HG03342 (cell line): ENCODE data around the gene MAPKAPK5.
A peak's percentile ranks its signal among the peaks of the same experiment; 100 is the strongest.
"Not testable (repeated sequence)": the region's sequence is repeated elsewhere in the genome, so short reads cannot be mapped to it uniquely, and the experiment has no call there.

ENCODE experiments used
- ATAC-seq: cut with Tn5 transposase; IDR thresholded peaks from one replicate; pipeline ENCODE4 v1.9.1; 2021; ENCODE audit warnings: mild to moderate bottlenecking, moderate library complexity; ENCODE audit not compliant: unreplicated experiment

MAPKAPK5 gene, protein sequence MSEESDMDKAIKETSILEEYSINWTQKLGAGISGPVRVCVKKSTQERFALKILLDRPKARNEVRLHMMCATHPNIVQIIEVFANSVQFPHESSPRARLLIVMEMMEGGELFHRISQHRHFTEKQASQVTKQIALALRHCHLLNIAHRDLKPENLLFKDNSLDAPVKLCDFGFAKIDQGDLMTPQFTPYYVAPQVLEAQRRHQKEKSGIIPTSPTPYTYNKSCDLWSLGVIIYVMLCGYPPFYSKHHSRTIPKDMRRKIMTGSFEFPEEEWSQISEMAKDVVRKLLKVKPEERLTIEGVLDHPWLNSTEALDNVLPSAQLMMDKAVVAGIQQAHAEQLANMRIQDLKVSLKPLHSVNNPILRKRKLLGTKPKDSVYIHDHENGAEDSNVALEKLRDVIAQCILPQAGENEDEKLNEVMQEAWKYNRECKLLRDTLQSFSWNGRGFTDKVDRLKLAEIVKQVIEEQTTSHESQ

DNA sequence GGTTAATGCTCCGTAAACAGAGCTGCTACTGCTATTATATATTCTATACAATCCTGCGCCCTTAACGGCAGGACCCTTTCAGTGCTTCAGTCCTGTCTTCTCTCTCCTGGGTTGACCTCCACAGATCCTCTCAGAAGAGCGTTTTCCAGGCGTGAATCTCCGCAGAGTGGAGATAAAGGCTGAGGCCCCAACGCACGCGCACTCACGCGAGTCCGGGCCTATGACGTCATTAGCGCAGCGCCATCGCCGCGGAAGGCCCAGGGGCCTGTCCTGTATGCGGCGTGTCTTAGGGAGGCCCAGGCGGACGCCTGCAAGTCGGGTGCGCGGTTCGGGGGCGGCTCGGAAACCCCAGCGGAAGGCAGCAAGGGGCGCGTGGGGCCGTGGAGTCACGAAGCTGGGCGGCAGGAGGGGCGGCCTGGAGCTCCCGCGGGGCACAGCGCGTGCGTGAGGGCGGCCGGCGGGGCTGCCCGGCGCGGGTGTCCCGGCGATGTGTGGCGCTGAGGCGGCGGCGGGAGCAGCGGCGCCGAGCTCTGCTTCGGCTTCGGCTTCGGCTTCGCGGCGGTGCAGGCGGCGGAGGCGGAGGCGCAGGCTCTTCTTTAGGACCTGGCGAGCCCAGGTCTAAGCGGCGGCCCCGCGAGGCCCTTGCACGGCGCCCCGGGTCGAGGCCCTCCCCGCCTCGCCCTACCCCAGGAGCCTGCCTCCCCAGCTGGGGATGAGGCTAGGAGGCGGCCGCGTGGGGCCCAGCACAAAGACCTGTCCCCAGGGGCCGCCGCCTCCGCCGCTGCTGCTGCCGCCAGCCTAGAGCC lies at the start of gene MAPKAPK5:
TSS of gene MAPKAPK5 (plus strand) at position 479 of the 806 bp plus-strand sequence. CDS start 506 bp downstream, outside the sequence.
- ATAC-seq = peak; percentile 78

DNA sequence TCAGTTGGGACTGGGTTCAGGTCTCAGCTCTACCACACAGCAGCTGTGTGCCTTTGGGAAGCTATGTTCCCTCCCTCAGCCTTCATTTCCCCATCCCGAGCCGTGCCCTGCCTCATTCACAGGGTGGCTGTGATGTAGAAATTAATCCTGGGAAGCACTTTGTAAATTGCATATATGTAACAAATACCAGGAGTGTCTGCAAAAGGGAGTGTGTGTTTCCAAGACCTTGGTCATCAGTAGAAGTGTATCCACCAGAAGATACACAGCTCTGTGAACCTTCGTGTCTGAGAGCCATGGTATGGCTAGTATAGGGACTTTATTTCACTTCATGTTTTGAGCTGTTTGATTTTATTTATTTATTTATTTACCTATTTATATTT lies 49.2 kb upstream of the MAPKAPK5 start:
- no peak for ATAC-seq

DNA sequence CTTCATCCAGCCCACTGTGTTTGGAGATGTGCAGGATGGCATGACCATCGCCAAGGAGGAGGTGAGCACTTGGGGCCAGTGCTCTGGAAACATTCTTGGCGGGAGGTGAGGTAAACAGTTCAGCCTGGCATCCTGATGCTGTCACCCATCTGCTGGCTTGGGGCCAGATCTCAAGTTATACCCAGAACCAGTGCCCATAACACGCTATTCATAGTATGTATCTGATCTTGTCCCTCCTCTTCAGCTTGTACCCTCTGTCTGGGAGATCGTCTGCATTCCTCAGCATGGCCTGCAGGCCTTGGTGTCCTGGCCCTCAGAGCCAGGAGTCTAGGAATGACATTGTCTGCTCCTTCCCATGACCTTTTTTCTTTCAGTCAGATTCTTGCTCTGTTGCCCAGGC lies 43.8 kb upstream of the MAPKAPK5 start:
- ATAC-seq = no peak

DNA sequence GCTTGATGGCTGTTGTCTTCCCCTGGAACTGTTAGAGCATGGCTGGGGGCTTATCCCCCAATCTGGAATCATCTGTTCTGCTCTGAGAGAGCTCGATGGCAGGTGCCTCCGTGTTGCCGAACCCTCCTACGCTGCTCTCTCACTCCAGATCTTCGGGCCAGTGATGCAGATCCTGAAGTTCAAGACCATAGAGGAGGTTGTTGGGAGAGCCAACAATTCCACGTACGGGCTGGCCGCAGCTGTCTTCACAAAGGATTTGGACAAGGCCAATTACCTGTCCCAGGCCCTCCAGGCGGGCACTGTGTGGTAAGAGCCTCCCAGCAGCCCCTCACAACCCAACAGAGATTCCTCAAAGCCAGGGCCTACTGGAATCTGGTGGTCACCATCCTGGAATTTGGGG lies 42.3 kb upstream of the MAPKAPK5 start:
- ATAC-seq = no peak

DNA sequence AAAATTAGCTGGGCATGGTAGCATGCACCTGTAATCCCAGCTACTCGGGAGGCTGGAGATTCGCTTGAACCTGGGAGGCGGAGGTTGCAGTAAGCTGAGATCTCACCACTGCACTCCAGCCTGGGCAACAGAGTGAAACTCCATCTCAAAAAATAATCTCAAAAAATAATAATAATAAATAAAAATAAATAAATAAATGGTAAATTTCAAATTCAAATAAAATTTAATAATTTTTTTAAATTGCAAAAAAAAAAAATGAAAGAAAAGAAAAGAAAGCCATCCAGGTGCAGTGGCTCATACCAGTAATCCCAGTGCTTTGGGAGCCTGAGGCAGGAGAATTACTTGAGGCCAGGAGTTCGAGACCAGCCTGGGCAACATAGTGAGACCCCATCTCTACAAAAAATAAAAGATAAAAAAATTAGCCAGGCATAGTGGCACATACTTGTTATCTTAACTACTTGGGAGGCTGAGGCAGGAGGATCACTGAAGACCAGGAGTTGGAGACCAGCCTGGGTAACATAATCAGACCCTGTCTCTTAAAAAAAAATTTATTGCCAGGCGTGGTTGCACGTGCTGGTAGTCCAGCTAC lies 38.9 kb upstream of the MAPKAPK5 start:
- ATAC-seq = no peak

DNA sequence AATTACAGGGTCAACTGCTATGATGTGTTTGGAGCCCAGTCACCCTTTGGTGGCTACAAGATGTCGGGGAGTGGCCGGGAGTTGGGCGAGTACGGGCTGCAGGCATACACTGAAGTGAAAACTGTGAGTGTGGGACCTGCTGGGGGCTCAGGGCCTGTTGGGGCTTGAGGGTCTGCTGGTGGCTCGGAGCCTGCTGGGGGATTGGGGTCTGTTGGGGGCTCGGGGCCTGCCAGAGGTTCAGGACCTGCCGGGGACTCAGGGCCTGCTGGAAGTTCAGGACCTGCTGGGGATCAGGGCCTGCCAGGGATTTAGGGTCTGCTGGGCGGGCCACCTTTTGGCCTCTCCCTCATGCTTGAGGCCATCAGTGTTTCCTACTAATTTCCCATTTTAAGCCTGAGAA lies 38.2 kb upstream of the MAPKAPK5 start:
- no peak for ATAC-seq

DNA sequence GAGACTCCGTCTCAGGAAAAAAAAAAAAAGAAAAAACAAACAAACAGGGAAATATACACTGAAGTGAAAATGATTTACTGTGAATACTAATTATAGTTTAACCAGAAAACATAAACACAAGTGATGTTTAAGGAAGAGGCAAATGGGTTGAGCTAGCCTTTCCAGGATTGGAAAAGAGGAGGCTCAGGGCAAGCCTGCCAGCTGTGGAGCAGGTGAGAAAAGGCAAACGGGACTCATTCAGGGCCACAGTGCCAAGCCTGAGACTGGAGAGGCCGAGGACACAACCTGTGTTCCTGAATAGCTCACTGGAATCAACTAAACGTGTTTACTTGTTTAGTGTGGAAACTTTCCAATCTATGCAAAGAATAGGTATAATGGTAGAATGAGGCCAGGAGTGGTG lies 35.7 kb upstream of the MAPKAPK5 start:
- ATAC-seq = no peak

DNA sequence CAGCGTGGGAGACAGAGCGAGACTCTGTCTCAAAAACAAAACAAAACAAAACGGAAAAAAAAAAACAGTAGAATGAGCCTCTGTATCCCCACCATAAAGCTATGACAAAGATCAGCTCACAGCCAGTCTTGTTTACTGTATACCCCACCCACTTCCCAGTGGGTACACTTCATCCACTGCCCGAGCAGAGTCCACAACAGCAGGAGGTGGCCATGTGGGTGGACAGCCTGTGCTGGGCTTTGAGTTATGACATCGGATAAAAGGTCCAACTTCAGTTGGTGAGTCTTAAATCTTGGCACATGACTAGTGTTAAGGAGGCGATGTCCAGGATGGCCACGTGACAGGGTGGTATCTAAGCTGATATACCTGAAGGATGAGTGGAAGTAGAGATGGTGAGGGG lies 34.8 kb upstream of the MAPKAPK5 start:
- ATAC-seq = no peak

DNA sequence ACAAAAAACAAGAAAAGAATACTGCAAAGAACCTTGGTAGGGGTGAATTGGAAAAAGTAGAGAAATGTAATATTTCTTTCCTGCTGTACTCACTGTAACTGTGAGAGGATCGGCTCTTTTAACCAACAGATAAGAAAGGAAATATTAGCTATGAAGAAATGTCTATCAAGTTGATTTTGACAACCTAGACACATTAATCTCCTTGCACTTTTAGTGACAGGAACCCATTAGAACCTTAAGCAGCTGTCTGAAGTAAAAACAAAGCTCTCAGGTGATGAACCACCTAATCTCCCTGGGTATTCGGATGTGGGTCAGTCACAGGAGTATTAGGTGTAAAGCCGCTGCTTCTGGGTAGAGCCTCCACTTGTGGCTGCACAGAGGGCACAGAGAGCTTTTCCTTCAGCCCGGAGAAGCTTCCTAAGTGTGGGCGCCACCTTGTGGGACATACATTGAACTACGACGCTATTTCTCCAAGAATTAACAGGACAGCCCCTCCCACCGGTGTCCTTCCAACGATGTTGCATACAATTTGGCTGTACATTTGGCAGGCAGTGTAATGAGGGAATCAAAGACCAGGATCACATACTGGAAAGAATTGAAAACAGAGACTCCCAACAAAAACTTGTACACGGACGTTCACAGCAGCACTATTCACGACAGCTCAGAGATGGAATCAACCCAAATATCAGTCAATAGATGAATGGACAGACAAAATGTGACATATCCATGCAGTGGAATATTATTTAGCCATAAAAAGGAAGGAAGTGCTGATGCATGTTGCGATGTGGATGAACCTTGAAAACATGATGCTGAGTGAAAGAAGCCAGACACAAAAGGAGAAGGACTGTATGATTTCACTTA lies 28.9 kb upstream of the MAPKAPK5 start:
- peak; percentile 57 for ATAC-seq

DNA sequence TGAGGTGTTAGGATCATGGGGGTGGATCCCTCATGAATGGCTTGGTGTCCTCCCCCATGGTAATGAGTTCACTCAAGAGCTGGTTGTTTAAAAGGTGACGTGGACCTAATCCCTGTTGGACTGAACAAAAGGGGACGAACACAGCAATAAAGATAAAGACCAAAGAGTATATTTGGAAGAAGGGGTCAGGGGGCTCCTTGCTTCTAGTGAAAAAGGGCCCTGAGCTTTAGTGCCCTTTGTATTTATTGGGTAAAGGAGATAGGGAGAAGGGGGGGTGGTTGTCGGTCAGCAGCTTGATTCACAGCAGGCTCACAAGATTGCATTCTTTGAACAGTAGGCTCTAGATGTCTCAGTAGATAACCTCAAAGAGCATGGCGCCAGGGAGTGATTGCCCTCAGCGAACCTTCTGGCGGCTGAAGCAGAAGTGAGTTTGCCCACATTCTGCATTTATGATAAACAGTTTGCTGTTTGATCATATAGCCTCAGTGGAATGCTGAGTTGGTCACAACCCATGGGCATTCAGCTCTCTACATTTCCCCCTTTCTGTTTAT lies 25.9 kb upstream of the MAPKAPK5 start:
- no peak for ATAC-seq

DNA sequence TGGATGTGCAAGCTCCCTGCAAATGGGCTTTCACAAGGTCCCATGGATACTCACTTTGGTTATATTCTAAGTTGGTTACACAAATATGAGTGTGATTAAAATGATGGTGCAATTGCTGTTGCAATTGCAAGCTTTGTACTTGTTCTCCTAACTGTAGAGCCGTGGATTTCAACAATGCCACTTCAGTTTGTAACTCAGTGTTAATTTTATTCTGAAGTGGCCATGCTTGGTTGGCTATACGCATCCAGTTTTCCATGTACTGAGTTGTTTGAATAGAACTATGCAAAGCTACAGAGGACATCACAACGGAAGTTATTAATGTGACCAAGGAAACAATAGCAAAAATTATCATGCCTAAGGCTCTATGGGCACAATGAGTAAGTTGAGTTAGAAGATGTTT lies 25.1 kb upstream of the MAPKAPK5 start:
- not testable (repeated sequence) for ATAC-seq

DNA sequence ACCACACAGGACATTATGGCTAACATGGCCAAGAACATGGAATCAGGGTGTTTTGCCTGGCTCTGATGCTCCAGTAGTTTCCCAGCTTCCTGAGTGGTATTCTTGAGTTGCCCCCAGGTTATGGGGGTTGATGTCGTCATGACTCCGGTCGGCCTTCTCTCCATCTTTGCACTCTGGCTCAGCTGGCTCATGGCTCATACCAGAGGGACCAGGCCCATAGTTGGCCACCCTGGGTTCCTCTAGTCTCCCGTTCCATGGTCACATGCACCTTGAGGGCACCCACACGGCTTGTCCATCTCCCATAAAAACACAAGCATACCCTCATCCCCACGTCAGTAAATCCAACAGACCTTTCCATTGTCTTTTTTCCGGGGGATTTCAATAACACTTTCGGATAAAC lies 23.7 kb upstream of the MAPKAPK5 start:
- ATAC-seq = no peak

DNA sequence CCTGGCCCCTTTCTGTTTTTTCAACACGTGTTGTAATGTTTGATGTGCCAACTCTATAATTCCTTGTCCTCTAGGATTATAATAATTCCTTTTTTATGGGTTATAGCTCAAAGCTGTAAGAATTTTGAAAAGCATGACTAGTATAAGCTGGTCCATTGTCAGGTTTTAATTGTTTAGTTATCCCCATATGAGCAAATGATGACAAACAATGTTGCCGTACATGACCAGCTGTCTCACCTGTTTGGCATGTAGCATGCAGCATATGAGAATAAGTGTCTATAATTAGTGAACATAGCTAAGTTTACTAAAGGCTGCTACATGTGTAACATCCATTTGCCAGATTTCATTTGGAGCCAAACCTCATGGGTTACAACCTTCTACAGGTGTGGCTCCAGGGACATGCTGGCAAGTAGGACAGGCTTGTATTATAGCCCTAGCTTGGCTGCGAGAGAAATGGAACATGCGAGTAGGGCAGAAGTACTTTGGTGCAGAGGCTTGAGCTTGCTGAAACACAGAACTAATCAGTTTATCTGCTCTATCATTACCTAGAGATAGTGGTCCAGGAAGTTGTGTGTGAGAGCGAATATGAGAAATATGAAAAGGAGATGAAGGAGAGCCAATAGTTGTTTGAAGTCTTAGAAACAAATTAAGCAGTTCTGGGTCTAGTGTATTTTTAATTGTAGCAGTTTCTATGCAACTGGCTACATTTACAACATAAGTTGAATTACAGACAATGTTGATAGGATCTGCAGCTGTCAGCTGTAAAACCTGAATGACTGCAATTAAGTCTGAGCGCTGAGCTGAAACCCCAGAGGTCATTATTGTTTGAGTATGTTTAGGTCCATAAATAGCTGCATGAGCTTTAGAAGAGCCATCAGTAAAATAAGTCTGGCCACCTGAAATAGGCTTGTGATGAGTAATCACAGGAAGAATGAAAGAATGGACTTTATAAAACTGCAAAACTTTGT lies 22.6 kb upstream of the MAPKAPK5 start:
- ATAC-seq = no peak

DNA sequence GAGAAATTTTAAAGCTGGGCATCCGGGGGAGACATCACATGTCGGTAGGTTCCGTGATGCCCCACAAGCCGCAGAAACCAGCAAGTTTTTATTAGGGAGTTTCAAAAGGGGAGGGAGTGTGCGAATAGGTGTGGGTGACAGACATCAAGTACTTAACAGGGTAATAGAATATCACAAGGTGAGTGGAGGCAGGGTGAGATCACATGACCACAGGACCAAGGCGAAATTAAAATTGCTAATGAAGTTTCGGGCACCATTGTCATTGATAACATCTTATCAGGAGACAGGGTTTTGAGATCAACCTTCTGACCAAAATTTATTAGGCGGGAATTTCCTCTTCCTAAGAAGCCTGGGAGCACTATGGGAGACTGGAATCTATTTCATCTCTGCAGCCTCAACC lies 21.2 kb upstream of the MAPKAPK5 start:
- not testable (repeated sequence) for ATAC-seq

DNA sequence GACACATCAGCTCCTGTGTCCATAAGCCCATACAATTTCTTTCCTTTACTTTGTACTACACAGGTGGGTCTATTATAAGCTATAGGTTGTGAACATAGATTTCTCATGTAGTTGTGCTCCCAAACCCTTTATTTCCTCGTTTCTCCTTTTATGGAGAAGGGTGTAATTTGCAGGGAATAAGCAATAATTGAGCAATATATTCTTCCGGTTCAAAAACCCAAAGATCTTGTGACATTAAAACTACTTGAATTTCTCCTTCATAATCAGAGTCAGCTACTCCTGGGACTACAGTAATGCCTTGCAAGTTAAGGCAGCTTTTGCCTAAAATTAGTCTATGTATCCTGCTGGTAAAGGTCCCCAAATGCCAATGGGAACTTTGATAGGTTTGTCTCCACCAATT lies 19.1 kb upstream of the MAPKAPK5 start:
- no peak for ATAC-seq

DNA sequence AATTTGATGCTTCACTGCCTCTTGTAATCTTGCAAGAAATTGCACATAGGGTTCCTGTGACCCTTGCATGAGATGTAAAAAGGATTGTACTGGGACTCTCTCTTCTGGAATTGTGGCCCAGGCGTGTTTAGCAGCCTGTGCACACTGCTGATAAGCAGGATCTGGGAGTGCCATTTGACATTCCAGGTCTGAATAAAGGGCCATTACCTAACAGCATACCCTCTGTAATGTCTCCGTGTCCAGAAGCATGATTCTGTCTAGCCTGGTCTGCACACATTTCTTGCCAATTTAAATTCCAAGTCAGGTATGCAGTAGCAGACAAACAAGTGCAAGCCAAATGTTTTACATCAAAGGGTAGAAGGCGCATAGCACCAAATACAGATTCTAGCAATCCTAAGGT lies 18.1 kb upstream of the MAPKAPK5 start:
- ATAC-seq = no peak

DNA sequence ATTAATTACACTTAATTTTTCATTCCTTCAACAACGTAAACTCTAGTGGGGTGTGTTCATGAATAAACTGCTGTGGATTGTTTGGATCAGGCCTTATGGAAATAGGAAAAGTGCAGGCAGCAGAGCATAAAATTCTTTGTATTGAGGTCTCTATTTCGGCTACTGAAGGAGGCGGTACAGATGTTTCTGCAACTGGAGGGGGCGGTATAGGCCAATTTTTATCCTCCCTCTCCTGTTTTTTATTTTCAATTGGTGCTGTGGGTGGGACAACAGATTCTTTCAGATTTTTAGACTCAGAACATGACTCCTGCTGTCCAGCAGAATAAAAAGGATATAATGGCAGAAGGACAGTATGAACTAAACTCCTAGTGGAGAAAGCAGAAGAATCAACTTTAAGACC lies 17.7 kb upstream of the MAPKAPK5 start:
- not testable (repeated sequence) for ATAC-seq

DNA sequence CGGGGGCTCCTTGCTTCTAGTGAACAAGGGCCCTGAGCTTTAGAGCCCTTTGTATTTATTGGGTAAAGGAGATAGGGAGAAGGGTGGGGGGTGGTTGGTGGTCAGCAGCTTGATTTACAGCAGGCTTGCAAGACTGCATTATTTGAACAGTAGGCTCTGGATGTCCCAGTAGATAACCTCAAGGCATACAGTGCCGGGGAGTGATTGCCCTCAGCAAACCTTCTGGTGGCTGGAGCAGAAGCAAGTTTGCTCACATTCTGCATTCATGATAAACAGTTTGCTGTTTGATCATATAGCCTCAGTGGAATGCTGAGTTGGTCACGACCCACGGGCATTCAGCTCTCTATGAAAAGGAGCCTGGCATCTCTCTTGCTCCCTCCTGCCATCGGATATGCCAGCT lies 16.5 kb upstream of the MAPKAPK5 start:
- ATAC-seq = no peak

DNA sequence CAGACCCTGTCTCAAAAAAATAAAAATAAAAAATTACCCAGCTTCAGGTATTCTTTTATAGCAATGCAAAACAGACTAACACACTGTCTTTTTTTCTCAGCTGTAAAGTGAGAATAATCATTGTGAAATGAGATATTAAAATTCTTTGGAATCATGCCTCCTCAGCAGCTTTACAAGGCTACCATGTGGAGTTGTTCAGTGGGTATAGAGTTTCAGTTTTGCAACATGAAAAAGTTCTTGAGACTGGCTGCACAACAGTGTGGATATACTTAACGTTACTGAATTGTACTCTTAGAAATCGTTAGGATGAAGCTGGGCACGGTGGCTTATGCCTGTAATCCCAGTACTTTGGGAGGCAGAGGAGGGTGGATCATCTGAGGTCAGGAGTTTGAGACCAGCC lies 15.7 kb upstream of the MAPKAPK5 start:
- no peak for ATAC-seq
